HEK293 (cell line): ENCODE results near the gene GARIN5B.

Experiments used
- BCL11A ChIP-seq: fragments of 450-650 bp; formaldehyde crosslinking; IDR thresholded peaks from 2 replicates; pipeline ENCODE4 v1.5.1; 2016; ENCODE audit warnings: low read depth, missing biosample characterization, missing genetic modification characterization
- ELK4 ChIP-seq: IDR thresholded peaks from 2 replicates; pipeline ENCODE4 v1.6.1; 2011; ENCODE audit warnings: mild to moderate bottlenecking, low read depth, low read length, borderline replicate concordance
- IKZF3 ChIP-seq: fragments of 450-650 bp; IDR thresholded peaks from 2 replicates; pipeline ENCODE4 v1.5.0; 2018; ENCODE audit warnings: missing biosample characterization, mild to moderate bottlenecking, missing genetic modification characterization, moderate library complexity
- PRDM10 ChIP-seq: fragments of 450-650 bp; formaldehyde crosslinking; IDR thresholded peaks from 2 replicates; pipeline ENCODE4 v1.5.1; 2016; ENCODE audit warnings: missing biosample characterization, missing genetic modification characterization
- PRDM6 ChIP-seq: fragments of 450-650 bp; formaldehyde crosslinking; IDR thresholded peaks from 2 replicates; pipeline ENCODE4 v1.5.1; 2017; ENCODE audit warnings: missing biosample characterization, missing genetic modification characterization
- SP2 ChIP-seq: fragments of 450-650 bp; formaldehyde crosslinking; IDR thresholded peaks from 2 replicates; pipeline ENCODE4 v1.5.1; 2016; ENCODE audit warnings: missing biosample characterization, missing genetic modification characterization
- ZBTB10 ChIP-seq: fragments of 450-650 bp; formaldehyde crosslinking; IDR thresholded peaks from 2 replicates; pipeline ENCODE4 v1.5.1; 2016; ENCODE audit warnings: missing biosample characterization, missing genetic modification characterization
- ZBTB48 ChIP-seq: fragments of 450-650 bp; formaldehyde crosslinking; IDR thresholded peaks from 2 replicates; pipeline ENCODE4 v1.5.1; 2016; ENCODE audit warnings: missing biosample characterization, missing genetic modification characterization
- ZBTB49 ChIP-seq: fragments of 450-650 bp; formaldehyde crosslinking; IDR thresholded peaks from 2 replicates; pipeline ENCODE4 v1.5.1; 2016; ENCODE audit warnings: missing biosample characterization, missing genetic modification characterization, low read depth
- ZBTB7A ChIP-seq: fragments of 450-650 bp; formaldehyde crosslinking; IDR thresholded peaks from 2 replicates; pipeline ENCODE4 v1.5.1; 2016; ENCODE audit warnings: low read depth, missing biosample characterization, missing genetic modification characterization
- ZFP69B ChIP-seq: fragments of 450-650 bp; formaldehyde crosslinking; IDR thresholded peaks from 2 replicates; pipeline ENCODE4 v1.5.1; 2016; ENCODE audit warnings: missing biosample characterization, missing genetic modification characterization
- ZNF350 ChIP-seq: fragments of 450-650 bp; formaldehyde crosslinking; IDR thresholded peaks from 2 replicates; pipeline ENCODE4 v1.5.0; 2017; ENCODE audit warnings: missing biosample characterization, mild to moderate bottlenecking, missing genetic modification characterization
- ZNF37A ChIP-seq: fragments of 450-650 bp; IDR thresholded peaks from 2 replicates; pipeline ENCODE4 v1.5.1; 2018; ENCODE audit warnings: missing biosample characterization, missing genetic modification characterization
- ZNF513 ChIP-seq: fragments of 450-650 bp; IDR thresholded peaks from 2 replicates; pipeline ENCODE4 v1.5.1; 2018; ENCODE audit warnings: missing biosample characterization, missing genetic modification characterization
- ZNF549 ChIP-seq: fragments of 450-650 bp; IDR thresholded peaks from 2 replicates; pipeline ENCODE4 v1.5.1; 2018; ENCODE audit warnings: missing biosample characterization, missing genetic modification characterization, mild to moderate bottlenecking, inconsistent platforms, moderate library complexity
- ZNF830 ChIP-seq: fragments of 450-650 bp; IDR thresholded peaks from 2 replicates; pipeline ENCODE4 v1.5.0; 2018; ENCODE audit warnings: missing biosample characterization, missing genetic modification characterization, low read depth, mild to moderate bottlenecking, moderate library complexity

GARIN5B gene

GRCh38 chr19:55341171-55341588 is 21.9 kb downstream of the GARIN5B start (continued):
- TF ChIP-seq PRDM10 (tag by site-specific recombination) = no peak
- peak; percentile 72 for TF ChIP-seq SP2 (tag by site-specific recombination)
- TF ChIP-seq ZNF830 = no peak
- no peak for TF ChIP-seq ELK4
- TF ChIP-seq ZBTB48 (tag by site-specific recombination) = no peak
- TF ChIP-seq ZBTB7A (tag by site-specific recombination) = no peak
- TF ChIP-seq ZNF350 (tag by site-specific recombination) = no peak
- no peak for TF ChIP-seq BCL11A (tag by site-specific recombination)
- TF ChIP-seq ZBTB10 = no peak
- TF ChIP-seq PRDM6 (tag by site-specific recombination) = no peak
- no peak for TF ChIP-seq ZNF549 (tag by site-specific recombination)
- no peak for TF ChIP-seq ZBTB49 (tag by site-specific recombination)
- TF ChIP-seq IKZF3 (tag by site-specific recombination) = peak; percentile 33; the same call in 1 of the 2 replicates
- no peak for TF ChIP-seq ZNF37A (tag by site-specific recombination)
- TF ChIP-seq ZNF513 (tag by site-specific recombination) = no peak
- TF ChIP-seq ZFP69B (tag by site-specific recombination) = no peak
